Measurements from ENCODE around the gene LAMB3. TPM values are rescaled to one million over a fixed set of nuclear protein-coding genes. Genes with fewer than 3 reads are reported as not detected.

The LAMB3 gene
- total RNA-seq, 1 donor, result 5.4 TPM

DNA sequence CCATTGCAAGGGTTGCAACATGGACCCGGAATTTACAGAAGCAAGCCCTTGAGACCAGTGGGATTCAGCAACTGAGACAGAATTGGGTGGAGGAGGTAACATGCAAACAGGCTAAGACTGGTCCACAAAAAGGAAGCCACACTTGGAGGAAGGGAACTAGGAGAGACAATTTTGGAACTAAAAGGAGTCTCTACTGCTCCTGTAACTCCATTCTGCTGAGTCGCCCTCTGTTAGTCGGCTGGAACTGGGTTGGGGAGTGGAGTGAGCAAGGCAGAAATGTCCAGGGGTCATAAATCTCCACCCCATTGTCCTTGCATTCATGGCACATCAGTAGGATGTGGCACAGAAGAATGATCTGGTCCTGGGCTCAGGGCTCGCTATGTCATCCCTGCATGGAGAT is 5.1 kb downstream of the LAMB3 start:
- TF ChIP-seq, protein P1, sequence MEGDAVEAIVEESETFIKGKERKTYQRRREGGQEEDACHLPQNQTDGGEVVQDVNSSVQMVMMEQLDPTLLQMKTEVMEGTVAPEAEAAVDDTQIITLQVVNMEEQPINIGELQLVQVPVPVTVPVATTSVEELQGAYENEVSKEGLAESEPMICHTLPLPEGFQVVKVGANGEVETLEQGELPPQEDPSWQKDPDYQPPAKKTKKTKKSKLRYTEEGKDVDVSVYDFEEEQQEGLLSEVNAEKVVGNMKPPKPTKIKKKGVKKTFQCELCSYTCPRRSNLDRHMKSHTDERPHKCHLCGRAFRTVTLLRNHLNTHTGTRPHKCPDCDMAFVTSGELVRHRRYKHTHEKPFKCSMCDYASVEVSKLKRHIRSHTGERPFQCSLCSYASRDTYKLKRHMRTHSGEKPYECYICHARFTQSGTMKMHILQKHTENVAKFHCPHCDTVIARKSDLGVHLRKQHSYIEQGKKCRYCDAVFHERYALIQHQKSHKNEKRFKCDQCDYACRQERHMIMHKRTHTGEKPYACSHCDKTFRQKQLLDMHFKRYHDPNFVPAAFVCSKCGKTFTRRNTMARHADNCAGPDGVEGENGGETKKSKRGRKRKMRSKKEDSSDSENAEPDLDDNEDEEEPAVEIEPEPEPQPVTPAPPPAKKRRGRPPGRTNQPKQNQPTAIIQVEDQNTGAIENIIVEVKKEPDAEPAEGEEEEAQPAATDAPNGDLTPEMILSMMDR (IDR thresholded peaks at IDR 0.05; ENCODE audit: extremely low read depth, low read depth, low read length), result no peak
- Histone ChIP-seq H3K36me3 (ENCODE audit: insufficient read depth, low read length) (no peaks in the 10 kb centered on the region), H3K27ac (ENCODE audit: low read depth, low read length) (no peak overlapping the region), H2AFZ (ENCODE audit: low read length) (peak overlapping the region; percentile 13), H3K27me3 (ENCODE audit: insufficient read depth, low read length) (no peaks in the 10 kb centered on the region), H4K20me1 (ENCODE audit: insufficient read depth, low read length) (no peaks in the 10 kb centered on the region), H3K4me3 (ENCODE audit: insufficient read depth, low read length) (no peak overlapping the region), H3K79me2 (ENCODE audit: insufficient read depth, low read length) (no peaks in the 10 kb centered on the region), H3K4me2 (ENCODE audit: insufficient read depth, low read length) (no peak overlapping the region), H3K4me1 (ENCODE audit: insufficient read depth, low read length) (peaks cover 60% of the 10 kb centered on the region), H3K9me3 (ENCODE audit: low read depth, low read length) (no peaks in the 10 kb centered on the region)
- DNase-seq (ENCODE audit: insufficient read length, low spot score, missing footprints), result peak; percentile 22

DNA sequence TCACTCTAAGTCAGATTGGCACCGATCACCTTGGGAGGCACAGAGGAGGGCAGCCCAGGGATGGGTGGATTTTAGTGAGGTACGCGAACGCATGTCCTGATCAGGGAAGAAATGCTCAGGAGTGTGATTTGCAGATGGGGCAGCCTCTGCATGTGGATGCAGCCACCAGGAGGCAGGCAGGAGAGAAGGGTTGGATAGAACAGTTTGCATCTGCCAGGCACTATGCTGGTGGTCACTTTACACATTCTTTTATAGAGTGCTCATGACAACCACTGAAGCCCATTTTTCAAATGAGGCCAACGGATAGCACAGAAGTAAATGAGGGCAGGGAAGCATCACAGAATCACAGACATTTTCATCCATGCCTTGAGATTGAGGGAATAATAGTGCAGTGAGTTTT is 5.7 kb downstream of the LAMB3 start:
- Histone ChIP-seq H3K27ac (ENCODE audit: low read depth, low read length) (no peak overlapping the region), H3K9me3 (ENCODE audit: low read depth, low read length) (no peaks in the 10 kb centered on the region), H3K36me3 (ENCODE audit: insufficient read depth, low read length) (no peaks in the 10 kb centered on the region), H3K4me3 (ENCODE audit: insufficient read depth, low read length) (no peak overlapping the region), H3K27me3 (ENCODE audit: insufficient read depth, low read length) (no peaks in the 10 kb centered on the region), H3K4me1 (ENCODE audit: insufficient read depth, low read length) (peaks cover 63% of the 10 kb centered on the region), H3K4me2 (ENCODE audit: insufficient read depth, low read length) (no peak overlapping the region), H3K79me2 (ENCODE audit: insufficient read depth, low read length) (no peaks in the 10 kb centered on the region), H2AFZ (ENCODE audit: low read length) (no peak overlapping the region), H4K20me1 (ENCODE audit: insufficient read depth, low read length) (no peaks in the 10 kb centered on the region)
- TF ChIP-seq, protein P1 (IDR thresholded peaks at IDR 0.05; ENCODE audit: extremely low read depth, low read depth, low read length), result peak; percentile 62
- peak; percentile 50 for DNase-seq (ENCODE audit: insufficient read length, low spot score, missing footprints)

GRCh38 chr1:209645574-209646452 is 6.4 kb downstream of the LAMB3 start:
- H3K79me2 ChIP-seq (ENCODE audit: insufficient read depth, low read length), result no peaks in the 10 kb centered on the region
- H4K20me1 ChIP-seq (ENCODE audit: insufficient read depth, low read length), result no peaks in the 10 kb centered on the region
- no peak overlapping the region for H3K4me3 ChIP-seq (ENCODE audit: insufficient read depth, low read length)
- no peak overlapping the region for H2AFZ ChIP-seq (ENCODE audit: low read length)
- H3K4me2 ChIP-seq (ENCODE audit: insufficient read depth, low read length), result no peak overlapping the region
- H3K36me3 ChIP-seq (ENCODE audit: insufficient read depth, low read length), result no peaks in the 10 kb centered on the region
- no peaks in the 10 kb centered on the region for H3K9me3 ChIP-seq (ENCODE audit: low read depth, low read length)
- TF ChIP-seq, protein P1 (IDR thresholded peaks at IDR 0.05; ENCODE audit: extremely low read depth, low read depth, low read length), result no peak
- H3K4me1 ChIP-seq (ENCODE audit: insufficient read depth, low read length), result peaks cover 56% of the 10 kb centered on the region
- H3K27me3 ChIP-seq (ENCODE audit: insufficient read depth, low read length), result no peaks in the 10 kb centered on the region
- no peak for DNase-seq (ENCODE audit: insufficient read length, low spot score, missing footprints)
- no peak overlapping the region for H3K27ac ChIP-seq (ENCODE audit: low read depth, low read length)

GRCh38 chr1:209643285-209644020 is 8.8 kb downstream of the LAMB3 start:
- peak; percentile 66 for DNase-seq (ENCODE audit: insufficient read length, low spot score, missing footprints)
- Histone ChIP-seq H2AFZ (ENCODE audit: low read length) (peak overlapping the region; percentile 3), H3K79me2 (ENCODE audit: insufficient read depth, low read length) (no peaks in the 10 kb centered on the region), H4K20me1 (ENCODE audit: insufficient read depth, low read length) (no peaks in the 10 kb centered on the region), H3K27ac (ENCODE audit: low read depth, low read length) (no peak overlapping the region), H3K9me3 (ENCODE audit: low read depth, low read length) (no peaks in the 10 kb centered on the region), H3K36me3 (ENCODE audit: insufficient read depth, low read length) (no peaks in the 10 kb centered on the region), H3K4me1 (ENCODE audit: insufficient read depth, low read length) (peaks cover 32% of the 10 kb centered on the region), H3K4me3 (ENCODE audit: insufficient read depth, low read length) (no peak overlapping the region), H3K4me2 (ENCODE audit: insufficient read depth, low read length) (no peak overlapping the region), H3K27me3 (ENCODE audit: insufficient read depth, low read length) (no peaks in the 10 kb centered on the region)
- TF ChIP-seq, protein P1 (IDR thresholded peaks at IDR 0.05; ENCODE audit: extremely low read depth, low read depth, low read length), result no peak

Measured in osteoblast (primary cell).